Esophagus squamous epithelium (tissue), 4 donors: Measurements from ENCODE around the gene GIGYF2.

Experiments used
- CTCF ChIP-seq, 6 experiments: fragments of 450-650 bp in 4 of 6; fragments of 200-600 bp in 2 of 6; sonication (generic) in 2 of 6; IDR thresholded peaks; one replicate each; pipeline ENCODE4 v1.5.1; 2016 to 2019; ENCODE audit warnings: antibody characterized with exemption in 6 of 6, mild to moderate bottlenecking in 4 of 6, moderate library complexity in 4 of 6
- POLR2A ChIP-seq, 4 donors: fragments of 450-650 bp; IDR thresholded peaks; one replicate each; pipeline ENCODE4 v1.6.1; 2017; ENCODE audit warnings: antibody characterized with exemption in 4 of 4, mild to moderate bottlenecking in 4 of 4, moderate library complexity in 3 of 4

GRCh38 chr2:232713505-232713904 lies 16.4 kb downstream of the GIGYF2 start:
- no peak for TF ChIP-seq CTCF (IDR thresholded peaks at IDR 0.05)
- no peak for TF ChIP-seq POLR2A (IDR thresholded peaks at IDR 0.05)
